Hematopoietic multipotent progenitor cell treated with erythropoietin and hydrocortisone succinate and interleukin-3 and kit ligand, for 6 days (in vitro differentiated cells): ENCODE results near the gene BASP1.
"Not testable (repeated sequence)": the region's sequence is repeated elsewhere in the genome, so short reads cannot be mapped to it uniquely, and the experiment has no call there.

Experiments
- DNase-seq: peaks from one replicate; pipeline ENCODE4 v3.0.0-alpha.2; 2015

BASP1 gene

DNA sequence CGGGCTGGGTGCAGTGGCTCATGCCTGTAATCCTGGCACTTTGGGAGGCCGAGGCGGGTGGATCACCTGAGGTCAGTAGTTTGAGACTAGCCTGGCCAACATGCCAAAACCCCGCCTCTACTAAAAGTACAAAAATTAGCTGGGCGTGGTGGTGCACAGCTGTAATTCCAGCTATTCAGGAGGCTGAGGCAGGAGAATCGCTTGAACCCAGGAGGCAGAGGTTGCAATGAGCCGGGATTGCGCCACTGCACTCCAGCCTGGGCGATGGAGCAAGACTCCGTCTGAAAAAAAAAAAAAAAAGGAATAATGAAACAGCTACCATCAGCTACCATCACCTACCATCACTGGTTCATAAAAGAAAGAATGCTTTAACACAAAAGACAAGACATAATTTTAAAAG, 25.9 kb upstream of the BASP1 start:
- not testable (repeated sequence) for DNase-seq

DNA sequence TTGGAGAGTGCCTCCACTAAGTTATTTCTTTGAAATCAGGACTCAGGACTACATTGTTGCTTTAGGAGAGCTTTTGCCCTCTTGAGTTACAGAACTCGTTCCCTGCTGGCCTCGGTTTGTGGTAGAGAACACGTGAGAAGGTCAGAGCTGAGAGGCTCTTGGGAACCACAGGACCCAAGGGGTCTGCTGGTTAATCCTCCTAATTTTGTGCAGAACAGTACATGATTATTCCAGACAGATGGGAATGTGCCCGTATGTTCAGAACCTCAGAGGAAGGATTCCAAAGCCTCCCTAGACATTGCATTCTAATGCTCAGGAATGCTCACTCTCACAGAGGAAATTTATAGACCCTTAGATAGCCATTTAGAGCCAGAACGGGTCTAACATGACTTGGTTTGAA, 25.2 kb upstream of the BASP1 start:
- no peak for DNase-seq

DNA sequence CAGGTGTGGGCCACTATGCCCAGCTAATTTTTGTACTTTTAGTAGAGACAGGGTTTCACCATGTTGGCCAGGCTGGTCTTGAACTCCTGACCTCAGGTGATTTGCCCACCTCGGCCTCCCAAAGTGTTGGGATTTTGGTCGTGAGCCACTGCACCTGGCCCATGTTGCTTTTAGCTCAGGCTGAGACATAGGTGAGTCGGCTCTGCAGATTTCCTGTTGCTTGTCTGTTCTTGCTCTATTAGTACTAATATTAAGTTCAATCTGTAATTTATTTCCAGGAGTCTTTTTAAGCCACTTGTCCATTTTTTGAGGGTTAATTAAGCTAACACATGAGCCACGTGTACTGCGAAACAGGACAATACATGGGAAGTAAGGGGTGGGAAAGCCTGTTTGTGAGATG, 21.4 kb upstream of the BASP1 start:
- DNase-seq, result no peak

DNA sequence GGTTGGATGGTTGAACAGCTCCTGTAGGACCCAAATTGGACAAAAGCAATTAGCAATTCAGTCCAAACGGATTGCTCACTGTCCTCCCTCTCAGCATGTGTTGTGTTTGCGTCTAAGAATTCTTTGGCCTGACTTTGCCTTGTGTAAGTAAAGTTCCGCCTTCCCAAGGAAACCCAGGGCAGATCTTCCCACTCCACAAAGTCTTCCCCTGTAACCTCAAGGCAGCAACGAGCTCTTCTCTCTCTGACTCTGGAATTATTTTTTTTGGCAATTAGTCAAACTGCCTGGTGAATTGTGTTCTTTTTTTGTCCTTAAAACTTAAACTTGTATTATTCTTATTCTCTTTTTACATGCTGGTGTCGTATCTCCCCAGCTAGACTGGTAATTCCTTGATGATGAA, 20.7 kb upstream of the BASP1 start:
- no peak for DNase-seq

DNA sequence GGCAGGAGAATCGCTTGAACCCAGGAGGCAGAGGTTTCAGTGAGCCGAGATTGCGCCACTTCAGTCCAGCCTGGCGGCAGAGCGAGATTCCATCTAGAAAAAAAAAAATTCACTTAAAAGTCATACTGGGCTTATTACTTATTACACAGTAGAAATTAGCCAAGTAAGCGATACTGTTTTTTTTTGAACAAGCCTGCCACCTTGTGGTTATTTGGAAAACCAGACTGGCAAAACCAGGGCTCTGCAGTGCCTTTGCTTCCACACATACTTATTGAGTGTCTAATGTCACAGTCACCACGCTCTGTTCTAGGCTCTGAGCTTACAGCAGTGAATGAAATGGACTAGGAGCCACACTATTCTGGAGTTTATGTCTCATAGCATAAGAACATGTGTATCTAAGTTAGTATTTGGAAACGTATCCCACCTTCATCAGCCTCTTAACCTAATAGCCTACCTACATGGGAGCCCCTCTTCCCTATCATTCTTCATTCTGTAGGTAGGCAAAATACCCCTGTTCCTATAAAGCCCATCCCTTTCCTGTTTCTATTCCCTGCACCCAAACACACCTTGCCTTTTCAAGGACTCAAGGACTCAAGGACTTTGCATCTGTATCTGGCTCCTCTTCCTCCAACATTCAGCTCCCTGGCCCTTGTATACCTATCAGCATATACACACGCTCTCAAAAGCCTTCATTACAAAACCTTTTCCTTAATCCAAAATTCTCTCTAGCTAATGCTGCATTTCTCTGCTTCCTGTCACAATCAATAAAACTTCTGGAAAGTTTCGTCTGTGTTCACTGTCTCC, 13.9 kb upstream of the BASP1 start:
- peak; percentile 76 for DNase-seq

DNA sequence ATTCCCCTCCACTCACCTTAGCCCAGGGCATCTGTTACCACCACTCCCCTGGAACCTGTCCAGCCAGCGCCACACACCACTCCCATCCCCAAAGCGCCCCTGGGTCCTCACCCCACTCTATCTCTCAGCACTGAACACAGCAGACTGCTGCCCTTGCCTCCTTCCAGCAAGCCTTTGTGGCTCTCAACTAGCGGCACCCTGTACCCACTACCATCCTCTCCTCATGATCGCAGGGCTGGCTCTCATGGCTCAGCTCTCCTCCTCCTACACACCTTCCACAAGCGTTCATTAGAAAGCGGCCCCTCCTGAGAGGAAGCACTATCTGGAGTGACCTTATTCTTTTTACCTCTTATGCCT, 13.3 kb upstream of the BASP1 start:
- DNase-seq, result no peak

DNA sequence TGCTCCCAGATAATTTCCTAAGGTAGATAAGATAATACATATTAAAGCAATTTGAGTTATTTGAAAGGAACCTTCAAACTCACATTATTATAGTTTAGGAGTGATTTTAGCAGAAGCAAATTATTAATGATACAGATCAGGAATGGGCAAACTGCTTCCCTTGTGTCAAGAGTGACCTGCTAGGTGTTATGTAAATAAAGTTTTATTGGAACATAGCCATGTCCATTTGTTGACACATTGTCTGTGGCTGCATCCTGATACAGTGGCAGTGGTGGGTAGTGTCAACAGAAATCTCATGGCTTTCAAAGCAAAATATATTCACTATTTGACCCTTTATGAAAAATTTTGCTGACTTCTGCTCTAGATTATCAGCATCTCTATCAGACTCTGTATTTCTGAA, 11.4 kb upstream of the BASP1 start:
- DNase-seq, result no peak

DNA sequence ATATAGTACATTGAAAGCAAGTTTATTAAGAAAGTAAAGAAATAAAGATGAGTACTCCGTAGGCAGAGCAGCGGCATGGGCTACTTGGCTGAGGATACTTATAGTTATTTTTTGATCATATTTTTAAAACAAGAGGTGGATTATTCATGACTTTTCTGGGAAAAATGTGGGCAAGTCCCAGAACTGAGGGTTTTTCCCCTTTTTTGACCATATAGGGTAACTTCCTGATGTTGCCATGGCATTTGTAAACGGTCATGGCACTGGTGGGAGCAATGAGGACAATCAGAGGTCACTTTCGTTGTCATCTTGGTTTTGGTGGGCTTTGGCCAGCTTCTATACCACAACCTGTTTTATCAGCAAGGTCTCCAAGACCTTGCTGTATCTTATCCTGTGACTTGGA, 5.2 kb upstream of the BASP1 start:
- DNase-seq, result no peak

DNA sequence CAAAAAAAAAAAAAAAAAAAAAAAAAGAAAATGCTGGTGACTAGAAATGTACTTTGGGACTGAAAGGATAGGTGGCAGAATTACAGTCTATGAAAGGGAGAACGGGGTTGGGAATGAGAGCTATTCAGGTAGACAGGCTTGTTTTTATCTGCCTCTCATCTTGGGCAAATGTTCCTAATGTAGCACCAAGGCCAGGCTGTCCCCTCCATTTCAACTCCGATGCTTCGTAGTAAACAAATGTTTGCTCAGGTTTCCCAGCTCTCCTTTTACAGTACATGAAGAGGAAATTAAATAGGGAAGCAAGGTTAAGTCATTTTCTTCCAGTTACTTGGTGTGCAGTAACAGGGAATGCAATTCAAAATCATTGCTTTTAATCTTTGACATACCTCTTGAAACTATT, 4.4 kb upstream of the BASP1 start:
- DNase-seq, result no peak

DNA sequence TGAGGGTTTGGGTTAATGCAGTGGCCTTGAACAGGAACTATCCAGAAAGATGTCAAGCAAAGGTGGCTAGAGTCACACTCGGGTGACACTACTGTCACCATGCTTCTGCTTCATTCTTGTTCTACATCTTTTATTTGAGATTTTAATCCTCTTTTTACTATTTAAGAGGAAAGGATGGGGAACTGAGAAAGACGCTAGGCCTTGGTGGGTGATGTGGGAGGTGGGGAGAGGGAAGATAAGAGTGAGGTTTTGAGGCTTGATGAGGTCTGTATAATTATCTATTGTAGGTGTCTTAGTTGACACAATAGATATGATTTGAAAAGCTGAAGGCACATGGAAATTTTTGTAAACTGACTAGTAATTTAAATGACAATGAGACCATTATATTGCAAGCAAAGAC, 3.5 kb upstream of the BASP1 start:
- no peak for DNase-seq

DNA sequence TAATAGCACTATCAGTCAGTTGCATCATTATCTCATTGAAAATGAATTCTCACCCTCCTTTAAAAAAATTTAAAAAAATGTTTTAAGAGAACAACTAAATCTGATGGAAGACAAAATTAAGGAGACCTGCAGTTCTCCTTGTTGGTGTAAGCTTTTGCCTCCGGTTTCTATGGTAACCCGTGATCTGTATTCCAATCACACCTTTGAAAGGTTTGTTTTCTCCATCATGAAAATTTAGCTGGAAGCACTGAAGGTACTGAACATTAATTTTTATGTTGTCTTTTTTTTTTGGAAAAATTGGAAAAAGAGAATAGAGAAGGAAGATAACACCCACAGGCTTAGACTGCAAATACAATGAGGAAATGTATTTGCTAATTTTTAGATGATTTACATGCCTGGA, 2.5 kb upstream of the BASP1 start:
- no peak for DNase-seq

DNA sequence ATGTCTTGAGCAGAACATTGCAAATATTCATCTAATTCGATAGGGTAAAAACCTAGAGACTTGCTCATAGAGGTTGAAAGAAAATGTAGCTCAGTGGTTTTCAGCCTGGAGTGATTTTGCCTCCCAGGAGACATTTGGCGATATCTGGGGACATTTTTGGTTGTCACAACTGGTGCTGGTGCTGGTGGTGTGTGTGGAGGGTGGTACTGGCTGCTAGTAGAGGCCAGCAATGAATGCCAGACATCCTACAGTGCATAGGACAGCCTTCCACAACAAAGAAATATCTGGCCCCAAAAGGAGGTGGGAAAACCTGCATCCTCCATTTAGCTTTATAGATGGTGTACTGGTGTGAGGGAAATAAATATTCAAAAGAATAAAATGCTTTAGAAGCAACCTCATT, 2.1 kb upstream of the BASP1 start:
- no peak for DNase-seq

DNA sequence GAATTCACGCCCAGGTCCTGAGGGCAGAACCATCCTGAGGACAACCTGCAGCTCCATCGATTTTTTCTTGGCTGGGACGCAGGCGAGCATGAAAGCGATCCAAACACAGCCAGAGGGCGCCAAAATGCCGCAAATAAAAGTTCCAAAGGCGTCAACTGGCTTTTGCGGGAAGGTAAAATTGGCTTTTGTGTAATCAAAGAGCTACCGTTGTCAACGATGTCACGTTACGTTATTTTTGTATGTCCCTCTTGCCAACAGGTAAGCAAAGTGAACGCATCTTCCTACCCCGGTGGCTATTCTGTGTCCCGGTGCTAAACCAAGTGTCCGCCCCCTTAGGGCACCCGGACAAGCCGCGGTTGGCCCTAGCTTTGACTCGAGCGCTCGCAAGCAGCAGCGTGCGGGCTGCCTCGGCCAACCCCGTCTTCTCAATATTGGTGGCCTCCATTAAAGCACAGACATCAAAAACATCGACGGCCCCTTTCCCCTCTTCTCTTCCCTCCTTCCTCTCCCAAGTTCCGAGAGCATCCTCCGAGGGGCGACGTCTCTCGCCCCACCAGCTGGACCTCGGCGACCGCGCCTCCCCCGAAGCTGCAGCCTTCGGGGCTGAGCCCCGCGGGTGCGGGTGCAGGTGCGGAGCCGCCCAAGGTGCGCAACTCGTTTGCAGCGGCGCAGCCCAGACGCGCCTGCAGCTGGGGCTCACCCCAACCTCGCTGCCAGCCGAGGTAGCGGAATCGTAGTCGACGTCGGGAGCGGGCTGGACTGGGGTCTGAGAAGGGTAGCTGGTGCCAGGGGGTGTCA, 1.1 kb upstream of the BASP1 start:
- peak; percentile 87 for DNase-seq

DNA sequence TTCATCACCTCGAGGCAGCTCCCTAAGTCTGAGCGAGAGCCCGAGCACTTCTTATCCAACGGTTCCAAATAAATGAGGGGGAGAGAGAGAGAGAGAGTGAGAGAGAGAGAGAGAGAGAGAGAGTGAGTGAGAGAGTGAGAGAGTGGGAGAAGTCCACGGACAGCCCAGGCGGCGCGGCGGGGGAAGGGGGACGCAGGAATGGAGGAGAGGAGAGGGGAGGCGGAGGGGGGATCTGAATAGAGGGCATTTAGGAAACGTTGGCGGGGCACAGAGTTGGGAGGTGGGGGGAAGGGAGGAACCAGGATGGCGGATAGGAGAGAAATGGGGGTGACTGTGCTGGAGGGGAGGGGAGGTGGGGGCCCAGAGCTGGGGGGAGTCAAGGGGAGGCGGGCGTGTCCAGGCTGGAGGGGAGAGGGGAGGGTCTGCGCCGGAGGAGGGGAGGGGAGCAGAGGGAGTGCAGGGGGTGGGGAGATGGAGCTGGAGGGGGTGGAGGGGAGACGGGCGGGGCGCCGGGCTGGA, 398 bp upstream of the BASP1 start:
- DNase-seq, result peak; percentile 9

DNA sequence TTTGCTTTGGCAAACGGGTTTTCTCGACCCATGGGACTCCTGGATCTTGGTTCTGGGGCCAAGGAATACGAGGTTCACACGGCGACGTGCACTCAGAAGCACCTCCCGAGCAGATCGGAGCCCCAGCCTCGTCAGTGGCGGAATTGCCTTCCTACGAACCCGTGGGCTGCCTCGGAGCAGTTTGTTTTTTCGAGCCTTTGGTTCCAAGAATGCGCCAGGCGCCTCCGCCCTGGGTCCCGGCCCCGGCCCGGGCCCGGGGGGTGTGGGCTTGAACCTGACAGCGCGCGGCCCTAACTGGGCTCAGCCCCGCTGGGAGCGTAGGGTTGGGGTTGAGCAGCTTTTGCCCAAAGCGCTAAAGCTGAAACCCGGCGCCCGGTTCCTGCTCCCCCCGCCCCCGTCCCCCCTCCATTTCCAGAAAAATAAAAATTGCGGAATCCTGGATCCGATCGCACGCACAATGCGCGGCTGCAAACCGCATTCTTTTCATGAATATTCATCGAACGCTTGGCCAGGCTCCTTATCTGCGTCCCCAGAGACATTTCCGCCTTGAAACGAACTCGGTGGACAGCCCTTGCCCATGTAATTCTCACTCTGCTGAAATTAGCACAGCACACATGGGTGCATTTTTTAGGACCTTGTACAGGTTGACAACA, 1.0 kb downstream of the BASP1 start:
- DNase-seq, result peak; percentile 73

DNA sequence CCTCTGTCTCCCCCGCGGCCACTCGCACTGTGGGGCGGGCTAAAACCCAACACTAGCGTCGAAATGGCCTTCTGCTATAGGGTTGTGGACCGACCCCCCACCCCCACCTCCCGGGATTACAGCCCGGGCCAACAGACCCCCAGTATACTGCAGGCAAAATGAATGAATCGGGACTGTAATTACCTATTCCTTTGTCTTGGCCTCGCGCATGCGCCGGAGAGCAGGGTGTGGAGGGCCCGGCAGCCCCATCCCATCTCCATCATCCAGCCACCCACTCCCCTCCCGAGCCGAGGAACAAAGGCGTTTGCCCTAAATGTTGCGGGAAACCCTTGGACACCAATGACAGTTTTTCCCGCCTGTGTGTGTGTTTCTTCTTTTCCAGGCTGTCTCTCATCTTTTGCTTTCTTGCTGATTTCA, 1.6 kb downstream of the BASP1 start:
- DNase-seq, result no peak

DNA sequence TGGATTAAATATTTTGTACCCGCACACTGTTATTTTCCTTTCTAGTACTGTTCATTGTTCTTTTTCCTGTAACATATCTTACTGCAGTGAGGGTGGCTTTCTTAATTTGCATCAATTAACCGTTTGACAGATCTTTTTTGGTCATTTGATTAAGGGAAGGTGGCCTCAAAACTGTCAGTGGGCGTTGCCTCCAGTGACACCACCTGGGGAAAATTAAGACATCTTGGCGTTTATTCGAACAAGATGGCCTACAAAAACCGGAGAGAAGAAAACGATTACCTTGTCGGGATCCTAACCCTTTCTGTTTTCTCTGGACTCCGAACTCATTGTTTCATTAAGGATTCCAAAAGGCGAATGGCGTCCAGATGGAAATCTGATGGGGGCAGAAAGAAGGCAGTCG, 2.0 kb downstream of the BASP1 start:
- no peak for DNase-seq

DNA sequence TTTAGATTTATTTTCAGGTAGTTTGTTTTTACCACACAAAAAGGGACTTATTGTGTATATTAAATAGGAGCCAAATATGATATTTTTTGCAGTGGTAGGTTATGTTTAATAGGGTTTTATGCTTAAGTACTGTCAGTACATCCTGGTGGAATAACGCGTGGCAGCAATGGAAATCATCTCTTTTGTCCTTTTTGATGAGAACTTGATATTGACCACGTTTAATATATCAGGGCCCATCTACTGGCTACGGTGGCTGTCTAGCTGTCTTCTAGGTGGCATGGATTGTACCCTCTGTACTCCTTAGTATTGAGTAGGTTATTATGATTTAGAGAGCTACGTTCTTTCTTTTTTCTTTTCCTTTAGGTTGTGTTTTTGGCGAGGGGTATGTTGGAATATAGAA, 2.6 kb downstream of the BASP1 start:
- DNase-seq, result no peak

DNA sequence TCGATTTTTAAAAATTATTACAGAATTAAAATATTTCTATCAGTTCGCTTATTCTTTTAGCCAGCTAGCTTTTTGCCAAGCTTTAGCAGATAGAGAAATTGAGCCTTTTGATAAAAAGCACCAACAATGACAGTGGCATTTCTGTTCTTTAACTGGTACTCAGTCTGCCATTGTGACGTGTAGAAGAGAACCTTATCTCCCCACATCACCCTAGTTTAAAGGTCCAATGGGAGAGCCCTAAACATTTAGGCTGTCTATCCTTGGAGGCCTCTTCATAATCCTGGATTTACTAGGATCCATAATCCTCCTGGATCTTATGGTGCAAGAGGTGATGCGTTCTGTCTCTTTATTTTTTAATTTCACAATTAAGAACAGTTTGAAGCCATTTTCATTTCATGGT, 3.0 kb downstream of the BASP1 start:
- no peak for DNase-seq

DNA sequence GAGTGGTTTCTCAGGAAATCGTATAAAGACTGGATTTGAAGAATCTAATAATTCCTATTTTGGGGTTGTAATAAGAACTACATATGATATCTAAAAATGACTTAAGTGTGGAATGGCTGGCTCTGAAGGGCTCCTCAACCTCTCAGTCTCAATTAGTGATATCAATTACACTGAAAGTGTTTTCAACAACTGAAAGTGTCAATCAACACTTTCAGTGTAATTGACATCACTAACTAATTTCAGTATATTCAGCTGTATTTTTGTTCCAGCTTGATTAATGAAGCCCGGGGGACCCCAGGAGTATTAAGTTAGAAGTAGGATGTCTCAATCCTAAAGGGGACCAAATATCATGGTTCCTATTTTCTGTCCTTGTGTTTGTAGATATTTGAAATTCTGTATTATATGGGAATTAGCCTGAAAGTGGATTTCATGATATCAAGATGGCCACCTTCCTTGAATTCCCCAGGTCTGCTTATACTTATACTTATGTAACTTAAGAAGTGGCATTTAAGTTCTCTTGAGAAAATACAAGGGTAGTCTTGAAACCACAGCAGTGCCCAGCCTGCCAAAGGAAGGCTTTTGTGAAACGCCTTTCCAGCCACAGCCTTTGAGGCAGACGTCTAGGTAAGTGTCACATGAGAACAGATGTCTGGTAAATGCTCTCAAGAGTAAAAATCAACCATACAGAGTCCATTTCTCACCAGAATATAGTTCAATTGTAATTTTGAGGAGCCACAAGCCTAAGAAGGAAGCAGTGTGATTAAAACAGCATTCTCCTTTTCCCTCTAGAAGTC, 4.6 kb downstream of the BASP1 start:
- peak; percentile 20 for DNase-seq

DNA sequence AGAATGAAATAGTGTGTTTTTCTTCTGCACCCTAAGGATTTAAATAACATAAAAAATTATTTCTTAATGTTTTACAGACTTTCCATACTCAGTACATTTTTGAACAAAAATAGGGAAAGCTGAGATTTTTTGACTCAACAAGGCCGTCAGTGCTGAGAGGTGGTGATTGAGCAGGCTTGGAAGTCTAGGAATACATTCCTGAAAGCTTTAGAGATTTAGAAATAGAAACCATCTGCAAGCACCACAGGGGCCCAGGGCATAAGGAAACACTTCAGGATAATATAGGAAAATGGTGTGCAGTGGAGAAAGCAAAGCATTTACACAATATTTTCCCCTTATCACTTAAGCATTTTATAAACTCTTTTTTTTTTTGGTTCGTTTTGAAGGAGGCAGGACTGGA, 5.2 kb downstream of the BASP1 start:
- no peak for DNase-seq

DNA sequence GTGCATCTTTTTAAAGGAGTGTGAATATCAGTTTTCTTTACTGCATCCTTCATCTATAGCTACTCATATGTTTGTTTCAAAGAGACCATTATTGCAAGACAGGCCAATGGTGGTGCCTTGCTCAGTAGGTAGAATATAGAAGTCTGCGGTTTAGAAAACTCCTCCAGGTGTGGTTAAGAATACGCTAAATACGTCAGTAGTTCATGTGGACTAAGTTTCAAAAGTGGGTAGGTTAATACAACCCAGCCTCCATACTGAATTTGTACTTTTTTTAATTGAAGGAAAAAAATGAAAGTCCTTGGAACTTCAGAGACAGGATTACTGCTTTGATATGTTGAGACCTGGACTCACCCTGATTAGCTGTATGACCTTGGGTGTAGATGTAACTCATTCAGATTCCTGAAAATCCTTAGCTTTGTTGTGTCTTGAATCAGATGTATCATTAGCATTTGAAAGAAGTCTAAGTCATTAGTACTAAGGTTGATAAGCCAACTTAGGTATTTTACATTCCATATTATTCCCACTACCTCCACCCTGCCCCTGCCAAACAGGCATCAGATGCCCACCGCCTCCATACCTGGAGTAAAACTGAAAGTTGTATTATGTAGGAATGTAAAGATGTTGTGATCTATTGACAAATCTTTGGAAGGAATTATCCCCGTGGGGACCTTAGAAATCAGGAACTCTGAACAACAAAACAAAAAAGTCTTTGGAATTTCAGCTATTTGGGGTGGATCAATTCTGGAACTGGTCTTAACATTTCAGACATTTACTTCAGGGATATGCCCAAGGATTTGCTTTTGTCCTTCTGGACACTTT, 6.1 kb downstream of the BASP1 start:
- no peak for DNase-seq
